ENCODE data around the gene SLC22A1.

- no peak for TF ChIP-seq CTCF (IDR thresholded peaks at IDR 0.05)
- TF ChIP-seq POLR2A (IDR thresholded peaks at IDR 0.05): no peak
Observed at GRCh38 chr6:160085713-160086505, 35.7 kb upstream of the SLC22A1 start.

All from vagina (tissue), 2 donors.